Glutamatergic neuron (in vitro differentiated cells): ENCODE results near the gene OR2L5. TPM values are rescaled to one million over a fixed set of nuclear protein-coding genes. Genes with fewer than 3 reads are reported as not detected.

Experiments used
- DNase-seq: peaks from one replicate; pipeline ENCODE4 v3.0.0; 2022
- H3K27ac Mint-ChIP-seq: one replicate; pipeline ENCODE4 v1.8.0; 2020; ENCODE audit warnings: mild to moderate bottlenecking, mixed read lengths, inconsistent platforms; ENCODE audit not compliant: unreplicated experiment
- H3K27me3 Mint-ChIP-seq: one replicate; pipeline ENCODE4 v1.8.0; 2020; ENCODE audit warnings: mild to moderate bottlenecking, moderate library complexity, mixed read lengths, inconsistent platforms; ENCODE audit not compliant: unreplicated experiment
- H3K36me3 Mint-ChIP-seq: one replicate; pipeline ENCODE4 v1.8.0; 2020; ENCODE audit warnings: mild to moderate bottlenecking, mixed read lengths, inconsistent platforms; ENCODE audit not compliant: unreplicated experiment
- H3K4me1 Mint-ChIP-seq: one replicate; pipeline ENCODE4 v1.8.0; 2020; ENCODE audit warnings: mild to moderate bottlenecking, low read depth, mixed read lengths, inconsistent platforms; ENCODE audit not compliant: unreplicated experiment
- H3K4me3 Mint-ChIP-seq: one replicate; pipeline ENCODE4 v1.8.0; 2020; ENCODE audit warnings: mild to moderate bottlenecking, mixed read lengths, inconsistent platforms; ENCODE audit not compliant: unreplicated experiment
- H3K9me3 Mint-ChIP-seq: one replicate; pipeline ENCODE4 v1.8.0; 2020; ENCODE audit warnings: mild to moderate bottlenecking, moderate library complexity, mixed read lengths, inconsistent platforms; ENCODE audit not compliant: unreplicated experiment
- CTCF ChIP-seq: fragments of 200-600 bp; sonication (generic); IDR thresholded peaks from one replicate; pipeline ENCODE4 v1.5.0; 2021; ENCODE audit not compliant: partially characterized antibody, unreplicated experiment
- total RNA-seq: library from RNA; stranded (reverse); fragmentation: NEBNext Ultra II Directional; extraction: Animal tissue kit (Norgen Biotek cat#: 25700); gene quantifications from one replicate; pipeline ENCODE4 v1.2.1, GENCODE V29; 2021; ENCODE audit not compliant: unreplicated experiment

OR2L5 gene
- total RNA-seq, 1 donor from 2014 or later = 0.22 TPM

GRCh38 chr1:248065071-248065470 is 51.6 kb downstream of the OR2L5 start:
- H3K27ac Mint-ChIP-seq = no peak overlapping the region
- no peak for TF ChIP-seq CTCF
- no peaks in the 10 kb centered on the region for H3K36me3 Mint-ChIP-seq
- no peaks in the 10 kb centered on the region for H3K4me1 Mint-ChIP-seq
- no peaks in the 10 kb centered on the region for H3K27me3 Mint-ChIP-seq
- DNase-seq = no peak
- peaks cover 17% of the 10 kb centered on the region for H3K9me3 Mint-ChIP-seq
- H3K4me3 Mint-ChIP-seq = no peak overlapping the region

- no peak for DNase-seq
- peaks cover 20% of the 10 kb centered on the region for H3K9me3 Mint-ChIP-seq
- no peaks in the 10 kb centered on the region for H3K36me3 Mint-ChIP-seq
- no peaks in the 10 kb centered on the region for H3K27me3 Mint-ChIP-seq
- TF ChIP-seq CTCF = no peak
- no peak overlapping the region for H3K4me3 Mint-ChIP-seq
- no peak overlapping the region for H3K27ac Mint-ChIP-seq
- no peaks in the 10 kb centered on the region for H3K4me1 Mint-ChIP-seq
Measured at GRCh38 chr1:248065604-248066003, 52.1 kb downstream of the OR2L5 start.

Other genes with a start within 250 kb of the OR2L5 start
- not detected for gene OR14A16, start 189.5 kb upstream of the OR2L5 start, total RNA-seq
- not detected for gene OR11L1, start 171.8 kb upstream of the OR2L5 start, total RNA-seq
- gene TRIM58, start 156.5 kb upstream of the OR2L5 start, total RNA-seq = 5.2 TPM
- 1.8 TPM for gene OR2W3, start 118.1 kb upstream of the OR2L5 start, total RNA-seq
- not detected for gene OR2T8, start 93.4 kb upstream of the OR2L5 start, total RNA-seq
- gene OR2AJ1, start 88.8 kb upstream of the OR2L5 start, total RNA-seq = not detected
- 0.61 TPM for gene OR2L8, start 64.8 kb upstream of the OR2L5 start, total RNA-seq
- 0.49 TPM for gene OR2AK2, start 48.4 kb upstream of the OR2L5 start, total RNA-seq
- 0.25 TPM for gene OR2L2, start 16.4 kb downstream of the OR2L5 start, total RNA-seq
- gene OR2L3, start 33.2 kb downstream of the OR2L5 start, total RNA-seq = 0.15 TPM
- not detected for gene OR2L13, start 81.5 kb downstream of the OR2L5 start, total RNA-seq
- gene OR2M5, start 131.5 kb downstream of the OR2L5 start, total RNA-seq = not detected
- gene OR2M2, start 161.2 kb downstream of the OR2L5 start, total RNA-seq = not detected
- gene OR2M3, start 183.6 kb downstream of the OR2L5 start, total RNA-seq = not detected
- gene OR2M4, start 217.8 kb downstream of the OR2L5 start, total RNA-seq = not detected